ENCODE results near the gene SAXO1. TPM values are rescaled to one million over a fixed set of nuclear protein-coding genes. Genes with fewer than 3 reads are reported as not detected.

The SAXO1 gene
- total RNA-seq, 2 donors from 2014 or later, result not detected

DNA sequence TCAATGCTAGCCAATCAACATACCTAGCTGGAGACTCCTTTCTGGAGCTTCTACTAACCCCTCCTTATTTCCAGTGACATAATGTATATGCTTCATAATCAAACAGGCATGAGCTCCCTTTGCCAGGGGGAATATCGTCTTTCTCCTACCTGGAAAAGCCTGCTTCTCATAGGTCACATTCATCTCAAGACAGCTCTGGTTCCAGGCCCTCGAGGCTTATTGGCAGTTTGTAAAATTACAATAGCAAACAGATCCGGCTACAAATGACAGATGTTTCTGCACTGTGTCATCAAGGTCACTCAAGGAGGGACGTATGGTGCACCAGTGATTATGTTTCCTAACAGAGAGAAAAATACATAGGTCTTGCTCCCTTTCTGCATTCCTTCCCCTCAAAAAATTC, 140.0 kb downstream of the SAXO1 start:
- TF ChIP-seq, protein P1, sequence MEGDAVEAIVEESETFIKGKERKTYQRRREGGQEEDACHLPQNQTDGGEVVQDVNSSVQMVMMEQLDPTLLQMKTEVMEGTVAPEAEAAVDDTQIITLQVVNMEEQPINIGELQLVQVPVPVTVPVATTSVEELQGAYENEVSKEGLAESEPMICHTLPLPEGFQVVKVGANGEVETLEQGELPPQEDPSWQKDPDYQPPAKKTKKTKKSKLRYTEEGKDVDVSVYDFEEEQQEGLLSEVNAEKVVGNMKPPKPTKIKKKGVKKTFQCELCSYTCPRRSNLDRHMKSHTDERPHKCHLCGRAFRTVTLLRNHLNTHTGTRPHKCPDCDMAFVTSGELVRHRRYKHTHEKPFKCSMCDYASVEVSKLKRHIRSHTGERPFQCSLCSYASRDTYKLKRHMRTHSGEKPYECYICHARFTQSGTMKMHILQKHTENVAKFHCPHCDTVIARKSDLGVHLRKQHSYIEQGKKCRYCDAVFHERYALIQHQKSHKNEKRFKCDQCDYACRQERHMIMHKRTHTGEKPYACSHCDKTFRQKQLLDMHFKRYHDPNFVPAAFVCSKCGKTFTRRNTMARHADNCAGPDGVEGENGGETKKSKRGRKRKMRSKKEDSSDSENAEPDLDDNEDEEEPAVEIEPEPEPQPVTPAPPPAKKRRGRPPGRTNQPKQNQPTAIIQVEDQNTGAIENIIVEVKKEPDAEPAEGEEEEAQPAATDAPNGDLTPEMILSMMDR (IDR thresholded peaks at IDR 0.05), result no peak
- no peaks in the 10 kb centered on the region for H3K9me3 ChIP-seq
- no peaks in the 10 kb centered on the region for H3K4me1 ChIP-seq
- no peak overlapping the region for H3K27ac ChIP-seq
- DNase-seq, result no peak
- no peaks in the 10 kb centered on the region for H3K36me3 ChIP-seq
- no peaks in the 10 kb centered on the region for H3K27me3 ChIP-seq
- intact Hi-C loops (cut with DNase I), result no loop called here
- no peak overlapping the region for H3K9ac ChIP-seq (ENCODE audit: low read depth in 2 of 2, low read length in 2 of 2)
- H3K4me3 ChIP-seq, result no peak overlapping the region

DNA sequence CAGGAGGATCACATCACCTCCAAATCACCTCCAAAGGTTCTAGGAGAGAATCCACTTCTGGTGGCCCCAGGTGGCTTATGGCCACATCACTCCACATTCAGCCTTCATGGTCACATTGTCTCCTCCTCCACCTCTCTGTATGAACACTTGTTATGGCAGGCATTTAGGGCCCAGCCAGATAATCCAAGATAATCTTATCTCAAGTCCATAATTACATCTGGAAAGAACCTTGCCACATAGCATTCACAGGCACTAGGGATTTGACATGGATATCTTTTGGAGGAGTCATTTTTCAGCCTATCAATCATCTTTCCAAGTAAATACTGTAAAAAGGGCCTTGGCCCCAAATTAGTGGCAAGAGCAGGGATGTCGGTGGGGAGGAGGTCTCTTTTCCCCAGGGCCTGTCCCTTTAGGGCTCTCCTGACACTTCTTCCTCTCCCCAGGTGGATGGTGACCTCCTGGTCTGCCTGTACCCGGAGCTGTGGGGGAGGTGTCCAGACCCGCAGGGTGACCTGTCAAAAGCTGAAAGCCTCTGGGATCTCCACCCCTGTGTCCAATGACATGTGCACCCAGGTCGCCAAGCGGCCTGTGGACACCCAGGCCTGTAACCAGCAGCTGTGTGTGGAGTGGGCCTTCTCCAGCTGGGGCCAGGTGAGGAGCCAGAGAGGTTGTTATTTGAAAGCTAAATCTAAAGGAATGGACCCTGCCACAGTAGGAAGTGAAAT, 140.9 kb downstream of the SAXO1 start:
- no peaks in the 10 kb centered on the region for H3K9me3 ChIP-seq
- no peak overlapping the region for H3K27ac ChIP-seq
- no peak overlapping the region for H3K4me3 ChIP-seq
- no peaks in the 10 kb centered on the region for H3K36me3 ChIP-seq
- H3K9ac ChIP-seq (ENCODE audit: low read depth in 2 of 2, low read length in 2 of 2), result no peak overlapping the region
- H3K4me1 ChIP-seq, result no peaks in the 10 kb centered on the region
- DNase-seq, result no peak
- intact Hi-C loops (cut with DNase I), result no loop called here
- no peaks in the 10 kb centered on the region for H3K27me3 ChIP-seq
- TF ChIP-seq, protein P1 (IDR thresholded peaks at IDR 0.05), result no peak

DNA sequence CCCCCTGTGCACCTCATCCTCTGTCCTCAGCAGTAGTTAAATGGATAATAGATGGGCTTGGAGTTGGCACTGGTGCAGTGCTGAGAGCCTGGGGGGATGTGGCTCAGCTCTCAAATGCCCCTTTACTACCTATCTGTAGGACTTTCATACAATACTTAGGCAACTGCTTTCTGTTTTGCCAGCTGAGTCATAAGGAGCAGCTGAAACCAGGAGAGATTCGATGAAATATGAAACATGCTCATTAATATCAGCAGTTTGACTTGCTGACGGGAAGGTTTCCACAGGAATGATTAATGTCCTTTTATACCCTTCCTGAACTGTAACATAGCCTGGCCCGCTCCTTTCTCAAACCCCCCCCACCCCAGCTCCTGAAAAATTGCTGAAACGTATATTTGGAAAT, 142.6 kb downstream of the SAXO1 start:
- Histone ChIP-seq H3K4me3 (no peak overlapping the region), H3K9ac (ENCODE audit: low read depth in 2 of 2, low read length in 2 of 2) (no peak overlapping the region), H3K27ac (no peak overlapping the region), H3K27me3 (no peaks in the 10 kb centered on the region), H3K36me3 (no peaks in the 10 kb centered on the region), H3K4me1 (no peaks in the 10 kb centered on the region), H3K9me3 (no peaks in the 10 kb centered on the region)
- TF ChIP-seq, protein P1 (IDR thresholded peaks at IDR 0.05), result no peak
- no peak for DNase-seq
- intact Hi-C loops (cut with DNase I), result no loop called here

DNA sequence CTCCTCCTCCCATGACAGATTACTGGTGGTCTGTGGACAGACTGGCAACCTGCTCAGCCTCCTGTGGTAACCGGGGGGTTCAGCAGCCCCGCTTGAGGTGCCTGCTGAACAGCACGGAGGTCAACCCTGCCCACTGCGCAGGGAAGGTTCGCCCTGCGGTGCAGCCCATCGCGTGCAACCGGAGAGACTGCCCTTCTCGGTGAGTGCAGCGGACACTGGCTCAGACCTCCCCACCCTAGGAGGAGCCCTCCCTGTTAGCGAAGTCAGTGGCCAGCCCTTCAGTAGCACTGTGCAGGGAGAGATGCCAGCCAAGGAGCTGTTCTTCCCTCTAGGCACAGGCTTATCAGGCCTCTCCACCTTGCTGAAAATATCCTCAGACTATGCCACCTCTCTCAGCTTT, 143.5 kb downstream of the SAXO1 start:
- Histone ChIP-seq H3K9ac (ENCODE audit: low read depth in 2 of 2, low read length in 2 of 2) (no peak overlapping the region), H3K36me3 (no peaks in the 10 kb centered on the region), H3K9me3 (no peaks in the 10 kb centered on the region), H3K4me3 (no peak overlapping the region), H3K4me1 (no peaks in the 10 kb centered on the region), H3K27ac (no peak overlapping the region), H3K27me3 (no peaks in the 10 kb centered on the region)
- TF ChIP-seq, protein P1 (IDR thresholded peaks at IDR 0.05), result no peak
- intact Hi-C loops (cut with DNase I), result no loop called here
- no peak for DNase-seq

DNA sequence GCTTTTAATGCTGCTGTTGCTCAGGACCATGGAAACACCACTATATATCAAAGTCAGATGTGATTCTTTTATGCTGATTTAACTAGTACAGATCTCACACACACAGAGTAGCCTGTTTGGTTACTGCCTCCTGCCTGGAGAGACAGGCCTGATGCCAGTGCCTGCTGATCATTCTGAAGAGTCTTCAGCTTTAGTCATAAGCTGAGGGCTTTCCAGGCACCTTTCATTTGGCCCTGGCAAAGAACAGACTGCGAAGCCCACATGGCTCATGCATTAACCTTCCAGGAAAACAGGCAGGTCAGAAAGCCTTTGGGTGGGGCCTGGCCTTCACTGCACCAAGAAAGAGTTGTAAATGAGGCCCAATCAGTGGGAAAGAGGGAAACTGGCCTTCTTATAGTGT, 144.7 kb downstream of the SAXO1 start:
- Histone ChIP-seq H3K9me3 (no peaks in the 10 kb centered on the region), H3K4me1 (no peaks in the 10 kb centered on the region), H3K27ac (no peak overlapping the region), H3K27me3 (no peaks in the 10 kb centered on the region), H3K36me3 (no peaks in the 10 kb centered on the region), H3K9ac (ENCODE audit: low read depth in 2 of 2, low read length in 2 of 2) (no peak overlapping the region), H3K4me3 (no peak overlapping the region)
- DNase-seq, result peak; percentile 34
- intact Hi-C loops (cut with DNase I), result no loop called here
- TF ChIP-seq, protein P1 (IDR thresholded peaks at IDR 0.05), result no peak
